Measurements from ENCODE around the gene TEAD1. TPM values are rescaled to one million over a fixed set of nuclear protein-coding genes. Genes with fewer than 3 reads are reported as not detected.
"Not testable (repeated sequence)": the region's sequence is repeated elsewhere in the genome, so short reads cannot be mapped to it uniquely, and the experiment has no call there.

TEAD1 gene
- polyA plus RNA-seq, 3 donors = 6.6 to 33.7 (median 13.8) TPM

GRCh38 chr11:12746593-12747097 is 72.4 kb downstream of the TEAD1 start:
- H3K27ac ChIP-seq (ENCODE audit: low read depth, low read length) = no peak overlapping the region
- WGBS, 3 donors = 46 to 70% (median 53%) methylated on average over 6 of the region's 6 CpGs

GRCh38 chr11:12748561-12748960 is 74.3 kb downstream of the TEAD1 start:
- 88 to 97% (median 88%) methylated on average over 7 of the region's 7 CpGs for whole genome bisulfite sequencing, 3 donors
- no peak overlapping the region for H3K27ac ChIP-seq (ENCODE audit: low read depth, low read length)

GRCh38 chr11:12749442-12749841 is 75.2 kb downstream of the TEAD1 start:
- H3K27ac ChIP-seq (ENCODE audit: low read depth, low read length) = no peak overlapping the region
- WGBS, 3 donors = 94 to 98% (median 95%) methylated on average over 6 of the region's 6 CpGs

- 57 to 87% (median 85%) methylated on average over 5 of the region's 5 CpGs for WGBS, 3 donors
- H3K27ac ChIP-seq (ENCODE audit: low read depth, low read length) = no peak overlapping the region
Measured at GRCh38 chr11:12750181-12750580, 76.0 kb downstream of the TEAD1 start.

GRCh38 chr11:12752868-12753524 is 78.8 kb downstream of the TEAD1 start:
- H3K27ac ChIP-seq (ENCODE audit: low read depth, low read length) = no peak overlapping the region
- WGBS, 3 donors = 96 to 98% (median 97%) methylated on average over 8 of the region's 8 CpGs

- WGBS, 3 donors = 68 to 83% (median 78%) methylated on average over 3 of the region's 3 CpGs
- no peak overlapping the region for H3K27ac ChIP-seq (ENCODE audit: low read depth, low read length)
Measured at GRCh38 chr11:12754021-12754420, 79.8 kb downstream of the TEAD1 start.

- WGBS, 3 donors = 70 to 96% (median 93%) methylated on average over 3 of the region's 3 CpGs
- H3K27ac ChIP-seq (ENCODE audit: low read depth, low read length) = no peak overlapping the region
Measured at GRCh38 chr11:12754582-12755234, 80.5 kb downstream of the TEAD1 start.

GRCh38 chr11:12755510-12756453 is 81.6 kb downstream of the TEAD1 start:
- H3K27ac ChIP-seq (ENCODE audit: low read depth, low read length) = no peak overlapping the region

GRCh38 chr11:12756454-12756806 is 82.2 kb downstream of the TEAD1 start:
- H3K27ac ChIP-seq (ENCODE audit: low read depth, low read length) = no peak overlapping the region
- WGBS, 3 donors = 80 to 97% (median 82%) methylated on average over 1 of the region's 1 CpG

More at GRCh38 chr11:12755510-12756453, 81.6 kb downstream of the TEAD1 start:
- 73 to 81% (median 75%) methylated on average over 9 of the region's 9 CpGs for WGBS, 3 donors

GRCh38 chr11:12756867-12757266 is 82.6 kb downstream of the TEAD1 start:
- H3K27ac ChIP-seq (ENCODE audit: low read depth, low read length) = no peak overlapping the region
- 57 to 73% (median 62%) methylated on average over 3 of the region's 3 CpGs for WGBS, 3 donors

GRCh38 chr11:12757416-12757815 is 83.2 kb downstream of the TEAD1 start:
- no peak overlapping the region for H3K27ac ChIP-seq (ENCODE audit: low read depth, low read length)
- WGBS, 3 donors = 54 to 75% (median 59%) methylated on average over 2 of the region's 2 CpGs

- WGBS, 3 donors = 95 to 100% (median 98%) methylated on average over 6 of the region's 6 CpGs
Measured at GRCh38 chr11:12758117-12758516, 83.9 kb downstream of the TEAD1 start.

GRCh38 chr11:12761029-12761428 is 86.8 kb downstream of the TEAD1 start:
- H3K27ac ChIP-seq (ENCODE audit: low read depth, low read length) = no peak overlapping the region
- 74 to 79% (median 79%) methylated on average over 3 of the region's 3 CpGs for WGBS, 3 donors

More at GRCh38 chr11:12758117-12758516, 83.9 kb downstream of the TEAD1 start:
- not testable (repeated sequence) for H3K27ac ChIP-seq (ENCODE audit: low read depth, low read length)

GRCh38 chr11:12762278-12762677 is 88.1 kb downstream of the TEAD1 start:
- 76 to 82% (median 78%) methylated on average over 5 of the region's 5 CpGs for WGBS, 3 donors
- no peak overlapping the region for H3K27ac ChIP-seq (ENCODE audit: low read depth, low read length)

GRCh38 chr11:12762696-12763324 is 88.6 kb downstream of the TEAD1 start:
- 76 to 86% (median 82%) methylated on average over 4 of the region's 4 CpGs for WGBS, 3 donors
- no peak overlapping the region for H3K27ac ChIP-seq (ENCODE audit: low read depth, low read length)

- WGBS, 3 donors = 90 to 93% (median 92%) methylated on average over 8 of the region's 8 CpGs
- H3K27ac ChIP-seq (ENCODE audit: low read depth, low read length) = no peak overlapping the region
Measured at GRCh38 chr11:12764187-12764914, 90.1 kb downstream of the TEAD1 start.

GRCh38 chr11:12765428-12765827 is 91.2 kb downstream of the TEAD1 start:
- 63 to 81% (median 63%) methylated on average over 3 of the region's 3 CpGs for WGBS, 3 donors
- no peak overlapping the region for H3K27ac ChIP-seq (ENCODE audit: low read depth, low read length)

- WGBS, 3 donors = 74 to 91% (median 81%) methylated on average over 3 of the region's 3 CpGs
- H3K27ac ChIP-seq (ENCODE audit: low read depth, low read length) = no peak overlapping the region
Measured at GRCh38 chr11:12767027-12767426, 92.8 kb downstream of the TEAD1 start.
